Endothelial cell of umbilical vein (primary cell): ENCODE measurements around the gene SUSD6.

Experiments used
- POLR2AphosphoS5 ChIP-seq: IDR thresholded peaks from 2 replicates; pipeline ENCODE4 v1.6.1; 2012; ENCODE audit warnings: low read depth, mild to moderate bottlenecking, control low read depth, low read length, moderate library complexity; ENCODE audit not compliant: insufficient read depth
- TF ChIP-seq, protein P1 (sequence below), 2 donors: IDR thresholded peaks; 1 replicate in 1 of 2; 2 replicates in 1 of 2; pipeline ENCODE4 v1.5.1; 2011; ENCODE audit warnings: low read length in 2 of 2, mild to moderate bottlenecking in 2 of 2, moderate library complexity in 2 of 2, control low read depth in 1 of 2, inconsistent platforms in 1 of 2, low read depth in 1 of 2; ENCODE audit not compliant: insufficient read depth in 1 of 2; ENCODE audit errors: extremely low read depth in 1 of 2

GRCh38 chr14:69612014-69612782, 802 bp downstream of the SUSD6 start:
- TF ChIP-seq POLR2AphosphoS5 = no peak
- TF ChIP-seq, protein P1, sequence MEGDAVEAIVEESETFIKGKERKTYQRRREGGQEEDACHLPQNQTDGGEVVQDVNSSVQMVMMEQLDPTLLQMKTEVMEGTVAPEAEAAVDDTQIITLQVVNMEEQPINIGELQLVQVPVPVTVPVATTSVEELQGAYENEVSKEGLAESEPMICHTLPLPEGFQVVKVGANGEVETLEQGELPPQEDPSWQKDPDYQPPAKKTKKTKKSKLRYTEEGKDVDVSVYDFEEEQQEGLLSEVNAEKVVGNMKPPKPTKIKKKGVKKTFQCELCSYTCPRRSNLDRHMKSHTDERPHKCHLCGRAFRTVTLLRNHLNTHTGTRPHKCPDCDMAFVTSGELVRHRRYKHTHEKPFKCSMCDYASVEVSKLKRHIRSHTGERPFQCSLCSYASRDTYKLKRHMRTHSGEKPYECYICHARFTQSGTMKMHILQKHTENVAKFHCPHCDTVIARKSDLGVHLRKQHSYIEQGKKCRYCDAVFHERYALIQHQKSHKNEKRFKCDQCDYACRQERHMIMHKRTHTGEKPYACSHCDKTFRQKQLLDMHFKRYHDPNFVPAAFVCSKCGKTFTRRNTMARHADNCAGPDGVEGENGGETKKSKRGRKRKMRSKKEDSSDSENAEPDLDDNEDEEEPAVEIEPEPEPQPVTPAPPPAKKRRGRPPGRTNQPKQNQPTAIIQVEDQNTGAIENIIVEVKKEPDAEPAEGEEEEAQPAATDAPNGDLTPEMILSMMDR (IDR thresholded peaks at IDR 0.05; ENCODE audit: extremely low read depth in 1 of 2, insufficient read depth in 1 of 2, low read depth in 1 of 2, low read length in 2 of 2) = no peak
